Activated T-helper 2 cell treated with anti-CD3 and anti-CD28 coated beads, Interferon-gamma antibody, Interleukin-2, Interleukin-4, amounts not matched to agents 10 μg/mL and 5 μg/mL and 100 μg/mL, durations not matched to agents 14 hours and 24 hours and 36 hours (primary cell): ENCODE results near the gene NME5. TPM values are rescaled to one million over a fixed set of nuclear protein-coding genes. Genes with fewer than 3 reads are reported as not detected.

ENCODE experiments used
- DNase-seq: peaks from one replicate; pipeline ENCODE4 v3.0.0; 2021; ENCODE audit warnings: low spot score
- H3K27ac Mint-ChIP-seq: one replicate; pipeline ENCODE4 v1.8.0; 2021; ENCODE audit warnings: mixed read lengths
- H3K27me3 Mint-ChIP-seq: one replicate; pipeline ENCODE4 v1.8.0; 2021; ENCODE audit warnings: low read depth, mixed read lengths
- H3K36me3 Mint-ChIP-seq: one replicate; pipeline ENCODE4 v1.8.0; 2021; ENCODE audit warnings: low read depth, mixed read lengths
- H3K4me1 Mint-ChIP-seq: one replicate; pipeline ENCODE4 v1.8.0; 2021; ENCODE audit warnings: low read depth, mixed read lengths
- H3K4me3 Mint-ChIP-seq: one replicate; pipeline ENCODE4 v1.8.0; 2021; ENCODE audit warnings: low read depth, mild to moderate bottlenecking, moderate library complexity, mixed read lengths
- H3K9me3 Mint-ChIP-seq: one replicate; pipeline ENCODE4 v1.8.0; 2021; ENCODE audit warnings: mixed read lengths
- intact Hi-C: fragments of 100-400 bp; cut with micrococcal nuclease; formaldehyde crosslinking; loops from one replicate; pipeline ENCODE4 v1.15.1; 2023
- total RNA-seq: library from RNA; stranded (reverse); gene quantifications from 2 replicates; pipeline ENCODE4 v1.2.3, GENCODE V29; 2022

Gene NME5
- total RNA-seq, 1 donor from 2014 or later, result not detected

- no peak for DNase-seq
- Mint-ChIP-seq H3K4me1 (no peaks in the 10 kb centered on the region), H3K36me3 (no peaks in the 10 kb centered on the region), H3K27ac (no peak overlapping the region), H3K9me3 (no peaks in the 10 kb centered on the region), H3K27me3 (peaks cover 13% of the 10 kb centered on the region), H3K4me3 (no peak overlapping the region)
- intact Hi-C loops, result no loop called here
Measured at GRCh38 chr5:138115254-138115653, 24.0 kb downstream of the NME5 start.

GRCh38 chr5:138111937-138112336 is 27.3 kb downstream of the NME5 start:
- no peak overlapping the region for H3K27ac Mint-ChIP-seq
- H3K36me3 Mint-ChIP-seq, result no peaks in the 10 kb centered on the region
- DNase-seq, result no peak
- peaks cover 20% of the 10 kb centered on the region for H3K27me3 Mint-ChIP-seq
- no peaks in the 10 kb centered on the region for H3K9me3 Mint-ChIP-seq
- H3K4me1 Mint-ChIP-seq, result peaks cover 4% of the 10 kb centered on the region
- no peak overlapping the region for H3K4me3 Mint-ChIP-seq
- intact Hi-C loops, result no loop called here

- Mint-ChIP-seq H3K9me3 (no peaks in the 10 kb centered on the region), H3K4me3 (no peak overlapping the region), H3K36me3 (no peaks in the 10 kb centered on the region), H3K4me1 (peaks cover 4% of the 10 kb centered on the region), H3K27me3 (peaks cover 17% of the 10 kb centered on the region), H3K27ac (no peak overlapping the region)
- no peak for DNase-seq
- intact Hi-C loops, result no loop called here
Measured at GRCh38 chr5:138111181-138111580, 28.0 kb downstream of the NME5 start.

DNA sequence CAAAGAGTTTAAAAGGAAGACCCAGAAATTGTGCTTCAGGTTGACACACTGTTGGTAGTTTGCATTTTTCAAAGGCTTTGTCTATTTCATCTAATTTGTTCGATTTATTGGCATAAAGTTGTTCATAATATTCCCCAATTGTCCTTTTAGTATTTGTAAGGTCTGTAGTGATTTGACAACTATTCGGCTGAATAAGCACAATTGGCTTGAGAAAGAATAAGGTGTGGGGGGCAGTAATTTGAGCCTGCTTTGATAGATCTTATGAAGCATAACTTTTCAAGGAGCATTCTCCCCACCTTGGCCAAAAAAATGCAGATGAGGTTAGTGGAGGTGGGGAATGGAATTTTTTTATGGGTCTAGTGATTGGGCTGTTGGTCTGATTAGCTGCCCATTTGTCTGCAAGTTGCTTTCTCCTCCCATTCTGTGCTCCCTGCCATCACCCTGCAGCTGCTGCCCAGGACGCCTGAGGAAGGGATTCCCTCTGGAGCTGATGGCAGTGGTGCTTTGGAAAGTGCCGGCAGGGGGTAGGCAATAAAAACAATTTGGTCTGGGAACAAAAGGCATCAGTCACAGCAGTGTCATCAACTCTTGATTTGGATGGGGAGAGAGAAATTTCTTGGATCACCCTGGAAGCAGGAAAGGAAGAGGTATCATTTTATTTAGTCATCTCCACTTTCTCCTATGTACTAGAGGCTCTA is 28.8 kb downstream of the NME5 start:
- peaks cover 4% of the 10 kb centered on the region for H3K4me1 Mint-ChIP-seq
- intact Hi-C loops, result no loop called here
- no peak overlapping the region for H3K27ac Mint-ChIP-seq

GRCh38 chr5:138109463-138110265 is 29.6 kb downstream of the NME5 start:
- Mint-ChIP-seq H3K27ac (no peak overlapping the region), H3K9me3 (no peaks in the 10 kb centered on the region), H3K4me3 (no peak overlapping the region), H3K27me3 (peaks cover 17% of the 10 kb centered on the region), H3K4me1 (peaks cover 4% of the 10 kb centered on the region), H3K36me3 (no peaks in the 10 kb centered on the region)
- DNase-seq, result no peak
- intact Hi-C loops, result no loop called here

More for the DNA sequence above, 28.8 kb downstream of the NME5 start:
- H3K9me3 Mint-ChIP-seq, result no peaks in the 10 kb centered on the region
- H3K4me3 Mint-ChIP-seq, result no peak overlapping the region
- no peak for DNase-seq
- H3K36me3 Mint-ChIP-seq, result no peaks in the 10 kb centered on the region
- H3K27me3 Mint-ChIP-seq, result peaks cover 17% of the 10 kb centered on the region

DNA sequence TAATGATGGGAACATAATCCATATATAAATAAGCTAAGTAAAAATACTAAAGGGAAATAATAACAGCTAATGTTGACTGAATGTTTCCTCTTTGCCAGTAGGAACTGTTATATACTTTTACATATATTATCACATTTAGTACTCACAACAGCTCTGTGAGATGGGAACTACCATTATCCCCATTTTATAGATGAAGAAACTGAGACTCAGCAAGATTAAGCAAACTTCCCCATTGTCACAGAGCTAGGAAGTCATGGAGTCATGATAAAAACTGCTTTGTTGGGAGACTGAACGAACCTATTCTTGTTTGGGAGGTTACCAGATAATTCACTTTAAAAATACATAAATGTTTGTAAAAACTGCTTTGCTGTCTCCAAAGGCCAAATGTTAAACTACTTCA is 32.0 kb downstream of the NME5 start:
- no peaks in the 10 kb centered on the region for H3K9me3 Mint-ChIP-seq
- H3K27ac Mint-ChIP-seq, result no peak overlapping the region
- H3K4me1 Mint-ChIP-seq, result peaks cover 11% of the 10 kb centered on the region
- peaks cover 17% of the 10 kb centered on the region for H3K27me3 Mint-ChIP-seq
- no peak overlapping the region for H3K4me3 Mint-ChIP-seq
- intact Hi-C loops, result no loop called here
- DNase-seq, result no peak
- H3K36me3 Mint-ChIP-seq, result no peaks in the 10 kb centered on the region

- H3K4me3 Mint-ChIP-seq, result no peak overlapping the region
- intact Hi-C loops, result no loop called here
- H3K36me3 Mint-ChIP-seq, result no peaks in the 10 kb centered on the region
- no peak for DNase-seq
- no peaks in the 10 kb centered on the region for H3K9me3 Mint-ChIP-seq
- peaks cover 11% of the 10 kb centered on the region for H3K4me1 Mint-ChIP-seq
- H3K27me3 Mint-ChIP-seq, result peaks cover 13% of the 10 kb centered on the region
- H3K27ac Mint-ChIP-seq, result no peak overlapping the region
Measured at GRCh38 chr5:138105709-138106108, 33.5 kb downstream of the NME5 start.

DNA sequence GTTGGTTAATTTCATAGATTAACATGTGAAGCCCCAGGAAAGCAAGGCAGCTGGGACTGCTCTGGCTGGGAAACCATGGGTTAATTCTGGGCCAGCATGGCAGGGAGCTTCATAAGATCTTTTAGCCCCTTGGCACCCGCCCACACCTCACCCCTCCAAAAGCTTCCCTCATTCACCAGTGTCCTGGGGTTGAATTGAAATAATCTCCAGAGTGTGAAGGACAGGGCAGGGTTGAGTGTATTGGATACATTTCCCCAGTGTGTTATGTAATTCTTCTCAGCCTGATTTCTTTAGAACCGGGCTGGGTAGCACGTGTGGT is 36.0 kb downstream of the NME5 start:
- no peak for DNase-seq
- no peak overlapping the region for H3K4me3 Mint-ChIP-seq
- no peaks in the 10 kb centered on the region for H3K9me3 Mint-ChIP-seq
- H3K4me1 Mint-ChIP-seq, result peaks cover 7% of the 10 kb centered on the region
- H3K27me3 Mint-ChIP-seq, result peaks cover 7% of the 10 kb centered on the region
- H3K36me3 Mint-ChIP-seq, result no peaks in the 10 kb centered on the region
- intact Hi-C loops, result no loop called here
- no peak overlapping the region for H3K27ac Mint-ChIP-seq

DNA sequence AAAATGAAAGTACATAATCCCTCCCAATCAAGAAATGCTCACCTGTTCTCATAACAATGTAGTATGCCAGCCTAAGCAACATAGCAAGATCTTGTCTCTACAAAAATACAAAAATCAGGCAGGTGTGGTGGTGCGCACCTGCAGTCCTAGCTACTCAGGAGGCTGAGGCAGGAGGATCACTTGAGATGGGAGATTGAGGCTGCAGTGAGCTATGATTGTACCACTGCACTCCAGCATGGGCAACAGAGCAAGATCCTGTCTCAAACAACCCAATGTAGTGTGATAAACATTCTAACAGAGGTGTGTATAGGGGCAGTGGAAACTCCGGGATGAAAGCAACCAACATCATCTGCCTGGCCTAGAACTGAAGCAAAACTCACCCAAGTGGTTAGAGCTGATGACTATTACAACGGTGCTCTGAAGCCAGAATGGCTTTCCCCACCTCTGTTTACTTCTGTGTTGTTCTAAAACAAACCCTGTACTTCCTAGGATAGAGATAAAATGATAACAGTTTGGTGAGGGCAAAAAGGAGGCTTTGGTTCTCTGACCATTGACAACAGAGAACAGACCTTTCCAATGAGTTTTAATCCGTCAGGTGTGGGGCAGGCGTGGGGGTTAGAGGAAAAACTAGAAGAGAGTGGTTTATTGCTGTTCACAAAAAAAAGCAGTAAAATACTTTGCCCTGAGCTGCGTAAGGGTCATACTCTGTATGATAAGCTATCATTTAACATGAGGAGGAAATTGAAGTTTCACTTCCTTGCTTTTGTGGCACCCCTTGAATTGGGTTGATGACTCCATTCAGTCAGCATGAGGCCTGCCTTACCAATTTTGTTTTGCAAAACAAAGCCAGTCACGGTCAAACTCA is 36.5 kb downstream of the NME5 start:
- no peak for DNase-seq
- Mint-ChIP-seq H3K4me1 (peaks cover 7% of the 10 kb centered on the region), H3K27ac (no peak overlapping the region), H3K27me3 (peaks cover 7% of the 10 kb centered on the region), H3K36me3 (no peaks in the 10 kb centered on the region), H3K9me3 (no peaks in the 10 kb centered on the region), H3K4me3 (no peak overlapping the region)
- intact Hi-C loops, result no loop called here

GRCh38 chr5:138096997-138097828 is 42.0 kb downstream of the NME5 start:
- Mint-ChIP-seq H3K27ac (no peak overlapping the region), H3K4me3 (no peak overlapping the region), H3K9me3 (no peaks in the 10 kb centered on the region), H3K27me3 (peaks cover 4% of the 10 kb centered on the region), H3K36me3 (no peaks in the 10 kb centered on the region), H3K4me1 (peaks cover 35% of the 10 kb centered on the region)
- intact Hi-C loops, result no loop called here
- no peak for DNase-seq

DNA sequence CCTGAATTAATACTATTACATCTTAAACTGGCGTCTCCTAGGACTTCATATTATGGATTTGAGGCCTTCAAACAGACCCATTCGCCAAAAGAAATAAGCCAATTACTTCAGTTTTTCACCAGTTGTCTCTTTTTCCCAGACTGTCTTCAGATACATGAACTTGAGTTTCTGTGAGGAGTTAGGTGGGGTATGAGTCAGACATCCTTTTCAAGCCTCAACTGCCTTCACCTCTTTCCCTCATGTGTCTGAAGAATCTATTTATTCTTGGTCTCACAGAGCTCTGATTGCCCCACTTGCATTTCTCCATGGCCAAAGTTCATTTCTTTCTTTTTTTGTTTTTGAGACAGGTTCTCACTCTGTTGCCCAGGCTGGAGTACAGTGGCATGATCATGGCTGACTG is 42.9 kb downstream of the NME5 start:
- Mint-ChIP-seq H3K27ac (no peak overlapping the region), H3K4me3 (no peak overlapping the region), H3K4me1 (peaks cover 35% of the 10 kb centered on the region), H3K36me3 (no peaks in the 10 kb centered on the region), H3K9me3 (no peaks in the 10 kb centered on the region), H3K27me3 (peaks cover 4% of the 10 kb centered on the region)
- intact Hi-C loops, result no loop called here
- DNase-seq, result no peak

DNA sequence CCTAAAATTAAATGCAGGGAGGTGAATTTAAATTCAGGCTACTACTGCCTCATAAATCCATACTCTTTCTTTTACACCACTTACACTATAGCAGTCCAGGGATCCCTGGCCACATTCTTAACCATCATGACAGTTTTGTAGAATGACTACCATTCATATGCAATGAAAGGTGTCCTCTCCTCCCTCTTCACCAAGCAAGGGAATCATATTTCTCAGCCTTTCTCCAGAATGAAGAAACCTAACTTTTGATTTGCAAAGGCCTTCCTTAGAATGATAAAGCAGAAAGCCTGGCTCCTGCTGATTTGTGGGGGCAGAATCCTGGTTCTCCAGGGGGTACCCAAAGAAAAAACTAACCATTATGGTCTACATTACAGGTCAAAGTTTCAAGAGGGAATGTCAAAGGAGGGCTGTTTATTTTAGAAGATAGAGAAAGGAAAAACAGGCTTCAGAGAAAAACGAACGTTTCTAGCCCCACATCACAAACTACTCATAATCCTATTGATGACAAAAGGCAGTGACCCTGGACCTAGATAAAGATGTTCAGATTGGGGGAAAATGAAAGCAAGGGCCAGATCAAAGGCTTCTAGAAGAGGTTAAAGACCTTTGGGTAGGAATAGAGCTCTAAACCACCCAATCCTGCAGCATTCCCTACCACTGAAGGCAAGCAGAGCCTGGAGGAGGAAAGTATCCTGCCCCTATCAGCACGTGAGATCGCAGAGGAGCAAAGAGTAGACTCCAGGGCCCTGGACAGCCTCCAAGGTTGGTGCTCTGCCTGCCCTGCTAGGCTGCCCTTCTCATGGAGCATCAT is 43.9 kb downstream of the NME5 start:
- no peaks in the 10 kb centered on the region for H3K9me3 Mint-ChIP-seq
- no peak overlapping the region for H3K4me3 Mint-ChIP-seq
- peaks cover 35% of the 10 kb centered on the region for H3K4me1 Mint-ChIP-seq
- H3K27ac Mint-ChIP-seq, result no peak overlapping the region
- DNase-seq, result no peak
- H3K27me3 Mint-ChIP-seq, result peaks cover 4% of the 10 kb centered on the region
- intact Hi-C loops, result no loop called here
- no peaks in the 10 kb centered on the region for H3K36me3 Mint-ChIP-seq
